Upper lobe of right lung (tissue), 1 donor: ENCODE measurements around the gene GCHFR. TPM values are rescaled to one million over a fixed set of nuclear protein-coding genes. Genes with fewer than 3 reads are reported as not detected.

ENCODE experiments used
- ATAC-seq: fragments of 200-7000 bp; cut with Tn5 transposase; one replicate; pipeline ENCODE4 v1.9.1; 2020; ENCODE audit warnings: mild to moderate bottlenecking, moderate library complexity
- DNase-seq: peaks from one replicate; pipeline ENCODE4 v3.0.0-alpha.2; 2020
- H3K27ac ChIP-seq: fragments of 200-600 bp; one replicate; pipeline ENCODE4 v1.8.0; 2022
- H3K27me3 ChIP-seq: fragments of 200-600 bp; one replicate; pipeline ENCODE4 v1.8.0; 2022; ENCODE audit warnings: mild to moderate bottlenecking
- H3K36me3 ChIP-seq: fragments of 200-600 bp; one replicate; pipeline ENCODE4 v1.8.0; 2022
- H3K4me1 ChIP-seq: fragments of 200-600 bp; one replicate; pipeline ENCODE4 v1.8.0; 2022
- H3K4me3 ChIP-seq: fragments of 200-600 bp; one replicate; pipeline ENCODE4 v1.8.0; 2022; ENCODE audit warnings: mild to moderate bottlenecking
- H3K9me3 ChIP-seq: fragments of 200-600 bp; one replicate; pipeline ENCODE4 v1.8.0; 2022
- intact Hi-C: fragments of 100-400 bp; cut with DNase I; formaldehyde crosslinking; loops from one replicate; pipeline ENCODE4 v1.11.0; 2022
- total RNA-seq: library from RNA; stranded (reverse); fragmentation: NEBNext Ultra II Directional; extraction: Animal tissue kit (Norgen Biotek cat#: 25700); gene quantifications from one replicate; pipeline ENCODE4 v1.2.1, GENCODE V29; 2021
- TF ChIP-seq, protein P1 (sequence below): fragments of 200-600 bp; IDR thresholded peaks from one replicate; pipeline ENCODE4 v1.8.0; 2022; ENCODE audit warnings: antibody characterized with exemption
- donor health status: DM: no; HTN: yes; CAD: no; lungs with severe emphysema.

Gene GCHFR
- total RNA-seq, 1 donor from 2014 or later: 55.2 TPM

DNA sequence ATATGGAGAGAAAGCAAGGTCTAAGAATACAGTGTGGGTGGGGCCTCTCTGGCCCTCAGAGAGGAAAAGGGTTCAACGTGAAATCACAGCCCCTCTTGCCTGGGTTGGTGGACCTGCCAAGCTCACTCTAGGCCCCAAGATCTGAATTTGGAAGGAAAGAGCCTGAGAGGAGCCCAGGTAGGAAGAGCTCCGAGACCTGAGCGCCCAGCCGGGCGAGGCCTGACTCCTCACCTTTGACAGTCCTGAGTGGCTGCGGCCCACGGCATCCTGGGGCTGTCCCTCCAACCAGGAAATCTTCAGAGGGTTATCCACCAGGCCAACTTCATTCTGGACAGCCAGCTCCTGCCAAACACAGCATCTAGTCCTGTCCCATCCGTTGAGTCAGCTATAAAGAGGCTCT, 9.6 kb downstream of the GCHFR start:
- H3K4me3 ChIP-seq: no peak overlapping the region
- peaks cover 26% of the 10 kb centered on the region for H3K4me1 ChIP-seq
- H3K9me3 ChIP-seq: no peaks in the 10 kb centered on the region
- intact Hi-C loops: no loop called here
- no peaks in the 10 kb centered on the region for H3K27me3 ChIP-seq
- TF ChIP-seq, protein P1, sequence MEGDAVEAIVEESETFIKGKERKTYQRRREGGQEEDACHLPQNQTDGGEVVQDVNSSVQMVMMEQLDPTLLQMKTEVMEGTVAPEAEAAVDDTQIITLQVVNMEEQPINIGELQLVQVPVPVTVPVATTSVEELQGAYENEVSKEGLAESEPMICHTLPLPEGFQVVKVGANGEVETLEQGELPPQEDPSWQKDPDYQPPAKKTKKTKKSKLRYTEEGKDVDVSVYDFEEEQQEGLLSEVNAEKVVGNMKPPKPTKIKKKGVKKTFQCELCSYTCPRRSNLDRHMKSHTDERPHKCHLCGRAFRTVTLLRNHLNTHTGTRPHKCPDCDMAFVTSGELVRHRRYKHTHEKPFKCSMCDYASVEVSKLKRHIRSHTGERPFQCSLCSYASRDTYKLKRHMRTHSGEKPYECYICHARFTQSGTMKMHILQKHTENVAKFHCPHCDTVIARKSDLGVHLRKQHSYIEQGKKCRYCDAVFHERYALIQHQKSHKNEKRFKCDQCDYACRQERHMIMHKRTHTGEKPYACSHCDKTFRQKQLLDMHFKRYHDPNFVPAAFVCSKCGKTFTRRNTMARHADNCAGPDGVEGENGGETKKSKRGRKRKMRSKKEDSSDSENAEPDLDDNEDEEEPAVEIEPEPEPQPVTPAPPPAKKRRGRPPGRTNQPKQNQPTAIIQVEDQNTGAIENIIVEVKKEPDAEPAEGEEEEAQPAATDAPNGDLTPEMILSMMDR: no peak
- ATAC-seq: no peak
- H3K36me3 ChIP-seq: peaks cover 61% of the 10 kb centered on the region
- no peak overlapping the region for H3K27ac ChIP-seq
- DNase-seq: no peak

DNA sequence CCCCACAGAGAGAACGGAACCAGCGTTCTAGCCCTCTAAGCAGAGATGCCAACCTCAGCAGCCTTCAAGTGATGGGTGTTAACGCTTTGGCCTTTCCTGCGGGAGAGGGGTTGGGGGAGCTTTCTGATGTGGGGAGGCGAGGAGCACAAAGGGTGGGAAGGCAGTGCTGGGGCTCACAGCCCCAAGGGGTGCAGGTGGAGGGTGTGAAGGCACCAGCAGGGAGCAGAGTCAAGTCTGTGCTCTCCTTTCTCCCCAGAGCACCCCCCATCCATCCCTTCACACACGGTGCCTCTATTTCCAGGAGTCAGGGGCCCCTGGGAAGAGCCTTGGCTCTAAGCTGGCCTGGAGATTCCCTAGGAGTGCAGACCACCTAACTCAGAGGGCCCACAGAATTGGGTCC, 10.0 kb downstream of the GCHFR start:
- intact Hi-C loops: no loop called here
- Histone ChIP-seq H3K27me3 (no peaks in the 10 kb centered on the region), H3K4me1 (peaks cover 22% of the 10 kb centered on the region), H3K9me3 (no peaks in the 10 kb centered on the region), H3K36me3 (peaks cover 65% of the 10 kb centered on the region), H3K4me3 (no peak overlapping the region), H3K27ac (no peak overlapping the region)
- ATAC-seq (no peak), DNase-seq (no peak)
- TF ChIP-seq, protein P1: no peak

DNA sequence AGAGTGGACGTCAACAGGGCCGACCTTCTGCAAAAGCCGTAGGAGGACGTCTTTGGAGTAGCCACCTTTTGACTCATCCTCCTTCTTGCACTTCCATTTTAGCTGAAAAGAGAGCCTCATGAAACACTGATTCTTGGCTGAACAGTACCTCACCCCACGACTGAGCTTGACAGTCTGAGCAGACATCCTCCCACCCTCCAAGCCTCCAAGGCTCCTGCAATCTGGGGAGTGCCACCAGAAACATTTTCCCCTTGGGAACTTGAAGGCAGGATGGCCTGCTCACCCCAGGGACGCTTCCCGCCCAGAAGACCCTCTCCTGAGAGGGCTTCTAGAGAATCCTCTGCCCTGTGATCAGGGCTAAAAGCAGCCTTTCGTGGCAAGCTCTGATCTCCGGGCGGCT, 11.1 kb downstream of the GCHFR start:
- ATAC-seq (no peak), DNase-seq (no peak)
- TF ChIP-seq, protein P1: no peak
- peaks cover 74% of the 10 kb centered on the region for H3K36me3 ChIP-seq
- H3K4me1 ChIP-seq: peaks cover 11% of the 10 kb centered on the region
- H3K27ac ChIP-seq: no peak overlapping the region
- intact Hi-C loops: no loop called here
- H3K27me3 ChIP-seq: no peaks in the 10 kb centered on the region
- H3K4me3 ChIP-seq: no peak overlapping the region
- H3K9me3 ChIP-seq: no peaks in the 10 kb centered on the region

DNA sequence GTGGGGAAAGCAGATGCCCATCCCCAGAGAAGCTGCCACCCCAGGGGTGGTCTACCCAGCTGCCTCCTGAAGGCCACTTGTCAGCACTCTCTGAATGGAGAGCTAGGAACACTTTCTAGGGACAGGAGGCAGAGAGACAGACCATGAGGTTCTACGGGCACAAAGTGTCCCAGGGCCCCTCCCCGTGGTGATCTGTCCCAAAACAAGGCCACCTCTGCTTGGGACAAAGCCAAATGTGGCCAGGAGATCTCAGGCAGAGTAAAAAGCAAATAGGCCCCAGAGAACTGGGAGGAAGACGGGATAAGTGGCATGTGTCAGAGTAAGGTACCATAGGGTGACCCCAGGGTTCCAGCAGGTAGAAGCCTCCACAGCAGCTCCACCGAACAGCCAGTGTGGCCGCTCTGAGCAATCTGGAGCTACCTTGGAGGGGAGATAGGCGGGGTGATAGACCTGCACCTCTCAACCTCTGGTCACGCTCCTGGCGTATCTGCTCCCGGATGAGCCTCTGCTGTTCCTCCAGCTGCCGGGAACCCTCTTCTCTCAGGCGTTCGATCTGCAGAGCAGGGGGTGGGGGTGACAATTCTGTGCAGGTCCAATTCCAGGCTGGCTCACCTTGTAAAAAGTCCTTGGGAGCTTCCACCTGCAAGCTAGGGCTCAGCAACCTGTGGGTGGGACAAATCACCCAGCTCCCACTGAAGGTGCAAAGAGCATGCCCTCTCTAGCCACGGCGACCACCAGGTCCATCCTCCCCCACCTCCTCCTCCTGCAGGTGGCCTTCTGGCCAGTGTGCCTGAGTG, 12.1 kb downstream of the GCHFR start:
- intact Hi-C loops: no loop called here
- no peak overlapping the region for H3K4me3 ChIP-seq
- H3K9me3 ChIP-seq: no peaks in the 10 kb centered on the region
- H3K27me3 ChIP-seq: no peaks in the 10 kb centered on the region
- TF ChIP-seq, protein P1: no peak
- no peak overlapping the region for H3K27ac ChIP-seq
- no peak for ATAC-seq
- DNase-seq: no peak
- H3K36me3 ChIP-seq: peaks cover 74% of the 10 kb centered on the region
- H3K4me1 ChIP-seq: peaks cover 10% of the 10 kb centered on the region

DNA sequence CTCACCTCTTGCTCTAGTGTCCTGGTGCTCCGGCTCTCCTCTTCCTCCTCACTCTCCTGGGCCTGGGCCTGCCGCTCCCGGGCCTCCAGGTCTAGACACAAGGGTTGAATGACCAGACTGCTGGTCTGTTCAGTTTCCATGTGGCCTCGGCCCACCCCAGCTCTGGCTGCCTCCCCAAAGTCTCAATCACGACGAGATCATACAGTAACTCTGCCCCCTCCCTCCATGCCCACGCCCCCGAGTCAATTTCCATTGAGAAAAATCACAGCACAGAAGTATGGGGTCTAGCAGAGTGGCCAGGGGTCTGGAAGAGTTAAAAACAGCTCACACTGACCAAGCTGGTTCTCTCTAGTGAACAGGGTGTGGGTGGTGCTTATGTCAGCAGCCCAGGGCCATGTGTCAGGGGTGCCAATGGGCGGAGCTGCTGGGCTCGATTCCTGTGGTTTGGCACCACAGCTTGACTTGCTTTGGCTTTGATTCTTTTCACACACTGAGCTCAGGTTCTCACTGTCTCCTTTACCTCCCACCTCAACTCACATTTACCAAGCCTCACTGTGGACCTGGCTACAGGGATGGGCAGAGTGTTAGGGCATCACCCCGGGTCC, 12.8 kb downstream of the GCHFR start:
- no peaks in the 10 kb centered on the region for H3K27me3 ChIP-seq
- no peaks in the 10 kb centered on the region for H3K9me3 ChIP-seq
- ATAC-seq: peak; percentile 92
- DNase-seq: peak; percentile 86
- intact Hi-C loops: no loop called here
- H3K36me3 ChIP-seq: peaks cover 74% of the 10 kb centered on the region
- TF ChIP-seq, protein P1: no peak
- no peak overlapping the region for H3K27ac ChIP-seq
- H3K4me3 ChIP-seq: no peak overlapping the region
- peaks cover 10% of the 10 kb centered on the region for H3K4me1 ChIP-seq
